ENCODE results near the gene TTR.

Gene TTR

GRCh38 chr18:31614044-31614443, 22.4 kb downstream of the TTR start:
- no peak for DNase-seq (ENCODE audit: low read depth in 1 of 2, low spot score in 1 of 2)

GRCh38 chr18:31616586-31616985, 24.9 kb downstream of the TTR start:
- DNase-seq (ENCODE audit: low read depth in 1 of 2, low spot score in 1 of 2): no peak

GRCh38 chr18:31617031-31617717, 25.5 kb downstream of the TTR start:
- DNase-seq (ENCODE audit: low read depth in 1 of 2, low spot score in 1 of 2): no peak

- no peak for DNase-seq (ENCODE audit: low read depth in 1 of 2, low spot score in 1 of 2)
Observed at GRCh38 chr18:31618801-31619200, 27.1 kb downstream of the TTR start.

GRCh38 chr18:31619291-31619690, 27.6 kb downstream of the TTR start:
- DNase-seq (ENCODE audit: low read depth in 1 of 2, low spot score in 1 of 2): no peak

- no peak for DNase-seq (ENCODE audit: low read depth in 1 of 2, low spot score in 1 of 2)
Observed at GRCh38 chr18:31624892-31625640, 33.4 kb downstream of the TTR start.

- DNase-seq (ENCODE audit: low read depth in 1 of 2, low spot score in 1 of 2): no peak
Observed at GRCh38 chr18:31626409-31626808, 34.7 kb downstream of the TTR start.

GRCh38 chr18:31630549-31630948, 38.9 kb downstream of the TTR start:
- DNase-seq (ENCODE audit: low read depth in 1 of 2, low spot score in 1 of 2): no peak

- DNase-seq (ENCODE audit: low read depth in 1 of 2, low spot score in 1 of 2): no peak
Observed at GRCh38 chr18:31631526-31631925, 39.8 kb downstream of the TTR start.

GRCh38 chr18:31632356-31632755, 40.7 kb downstream of the TTR start:
- DNase-seq (ENCODE audit: low read depth in 1 of 2, low spot score in 1 of 2): no peak

GRCh38 chr18:31633392-31634330, 42.0 kb downstream of the TTR start:
- no peak for DNase-seq (ENCODE audit: low read depth in 1 of 2, low spot score in 1 of 2)

- no peak for DNase-seq (ENCODE audit: low read depth in 1 of 2, low spot score in 1 of 2)
Observed at GRCh38 chr18:31634331-31634713, 42.6 kb downstream of the TTR start.

GRCh38 chr18:31636387-31636786, 44.7 kb downstream of the TTR start:
- DNase-seq (ENCODE audit: low read depth in 1 of 2, low spot score in 1 of 2): no peak

GRCh38 chr18:31637445-31637844, 45.8 kb downstream of the TTR start:
- DNase-seq (ENCODE audit: low read depth in 1 of 2, low spot score in 1 of 2): no peak

GRCh38 chr18:31643003-31643402, 51.3 kb downstream of the TTR start:
- no peak for DNase-seq (ENCODE audit: low read depth in 1 of 2, low spot score in 1 of 2)

- DNase-seq (ENCODE audit: low read depth in 1 of 2, low spot score in 1 of 2): no peak
Observed at GRCh38 chr18:31645411-31645810, 53.7 kb downstream of the TTR start.

GRCh38 chr18:31646332-31647126, 54.9 kb downstream of the TTR start:
- no peak for DNase-seq (ENCODE audit: low read depth in 1 of 2, low spot score in 1 of 2)

GRCh38 chr18:31647127-31647753, 55.6 kb downstream of the TTR start:
- DNase-seq (ENCODE audit: low read depth in 1 of 2, low spot score in 1 of 2): no peak
